ENCODE results near the gene CCNE1.

The CCNE1 gene

DNA sequence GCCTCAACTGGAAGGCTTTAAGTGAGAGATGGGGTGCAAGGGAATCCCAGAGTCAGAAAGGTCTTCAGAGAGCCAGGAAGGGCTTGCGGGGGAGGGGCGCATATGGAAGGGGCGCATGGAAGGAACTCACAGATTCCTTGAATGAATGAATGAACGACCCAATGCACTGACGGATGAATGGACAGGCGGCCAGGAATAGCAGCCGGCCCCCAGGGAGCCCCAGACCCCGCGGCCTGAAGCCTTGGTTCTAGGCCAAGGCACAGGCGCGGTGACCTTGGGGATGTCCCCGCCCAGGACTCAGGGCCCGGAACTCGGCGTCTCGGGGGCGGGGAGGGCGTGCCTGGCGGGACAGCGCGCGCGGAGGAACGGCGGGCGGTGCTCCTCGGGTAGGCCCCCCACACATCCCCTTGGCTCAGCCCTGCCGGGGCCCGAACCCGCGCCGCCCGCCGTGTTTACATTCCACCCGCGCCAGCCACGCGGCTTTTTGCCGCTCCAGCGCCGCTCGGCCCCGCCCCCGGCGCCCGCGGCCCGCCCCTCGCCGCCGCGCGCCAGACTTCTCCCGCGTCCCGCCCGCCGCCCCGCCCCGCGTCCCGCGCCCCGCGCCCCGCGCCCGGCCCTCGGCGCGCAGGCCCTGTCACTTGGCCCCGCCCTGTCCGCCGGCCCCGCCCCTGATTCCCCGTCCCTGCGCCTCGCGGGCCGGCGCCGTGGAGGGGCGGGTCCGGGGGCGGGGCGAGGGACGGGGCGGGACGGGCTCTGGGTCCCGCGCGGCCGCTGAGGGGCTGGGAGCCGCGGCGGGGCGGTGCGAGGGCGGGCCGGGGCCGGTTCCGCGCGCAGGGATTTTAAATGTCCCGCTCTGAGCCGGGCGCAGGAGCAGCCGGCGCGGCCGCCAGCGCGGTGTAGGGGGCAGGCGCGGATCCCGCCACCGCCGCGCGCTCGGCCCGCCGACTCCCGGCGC, at the start of gene CCNE1:
CCNE1 (plus strand) TSS at position 867 of the 955 bp plus-strand sequence. CDS start 565 bp downstream, outside the sequence.
- Mint-ChIP-seq H3K4me1 (peaks cover 13 to 25% of the 10 kb centered on the region in 2 donors), H3K27ac (peak within 1 kb of the TSS; percentile 95), H3K36me3 (peaks cover 2 to 3% of the 10 kb centered on the region in 2 donors), H3K4me3 (peak within 1 kb of the TSS; percentile 89 to 90), H3K27me3 (peaks cover 9 to 13% of the 10 kb centered on the region in 2 donors), H3K9me3 (no peaks in the 10 kb centered on the region)
- peak; percentile 89 to 90 for ATAC-seq (replicated peaks)
- peak; percentile 82 for DNase-seq

DNA sequence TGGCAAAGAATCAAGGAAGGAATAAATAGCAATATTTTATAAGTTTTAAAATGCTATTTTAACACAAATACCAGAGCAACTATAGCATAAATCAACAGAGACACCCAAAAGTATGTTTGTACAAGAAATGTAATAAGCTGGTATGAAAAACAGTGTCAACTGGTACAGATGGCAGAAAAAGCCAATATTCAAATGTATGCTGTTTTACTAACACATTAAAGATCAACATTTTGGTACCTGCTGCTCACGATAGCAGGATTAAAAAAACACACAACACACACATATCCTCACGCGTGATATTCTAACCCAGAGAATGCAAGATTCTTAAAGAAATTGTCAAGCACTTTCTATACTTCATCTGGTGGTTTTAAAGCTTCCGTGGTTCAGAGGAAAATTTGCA, 48.6 kb upstream of the CCNE1 start:
- DNase-seq (no peak), ATAC-seq (replicated peaks) (no peak)
- Mint-ChIP-seq H3K36me3 (no peaks in the 10 kb centered on the region), H3K27me3 (peaks cover 10 to 20% of the 10 kb centered on the region in 2 donors), H3K9me3 (no peaks in the 10 kb centered on the region), H3K27ac (no peak overlapping the region), H3K4me1 (peaks cover 0 to 5% of the 10 kb centered on the region in 2 donors), H3K4me3 (no peak overlapping the region)

DNA sequence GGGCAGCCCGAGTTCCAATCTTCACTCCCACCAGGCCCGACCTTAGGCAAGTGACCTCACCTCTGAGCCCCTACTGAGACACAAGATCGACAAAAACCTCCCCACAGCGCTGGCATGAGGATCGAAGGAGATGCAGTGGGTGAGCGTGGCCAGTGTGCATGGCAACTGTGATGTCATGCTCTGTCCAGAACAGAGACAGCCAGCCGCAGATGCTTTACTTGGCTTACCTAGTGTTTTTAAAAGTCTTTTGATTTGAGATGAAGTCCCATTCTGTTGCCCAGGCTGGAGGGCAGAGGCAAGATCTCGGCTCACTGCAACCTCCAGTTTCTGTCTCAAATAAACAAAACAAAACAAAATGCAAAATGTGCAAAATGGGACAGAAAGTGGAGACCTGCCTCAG, 47.4 kb upstream of the CCNE1 start:
- H3K4me3 Mint-ChIP-seq: no peak overlapping the region
- H3K27ac Mint-ChIP-seq: no peak overlapping the region
- no peaks in the 10 kb centered on the region for H3K9me3 Mint-ChIP-seq
- peaks cover 10 to 28% of the 10 kb centered on the region in 2 donors for H3K27me3 Mint-ChIP-seq
- ATAC-seq (replicated peaks) (no peak), DNase-seq (no peak)
- H3K36me3 Mint-ChIP-seq: no peaks in the 10 kb centered on the region
- peaks cover 0 to 5% of the 10 kb centered on the region in 2 donors for H3K4me1 Mint-ChIP-seq

DNA sequence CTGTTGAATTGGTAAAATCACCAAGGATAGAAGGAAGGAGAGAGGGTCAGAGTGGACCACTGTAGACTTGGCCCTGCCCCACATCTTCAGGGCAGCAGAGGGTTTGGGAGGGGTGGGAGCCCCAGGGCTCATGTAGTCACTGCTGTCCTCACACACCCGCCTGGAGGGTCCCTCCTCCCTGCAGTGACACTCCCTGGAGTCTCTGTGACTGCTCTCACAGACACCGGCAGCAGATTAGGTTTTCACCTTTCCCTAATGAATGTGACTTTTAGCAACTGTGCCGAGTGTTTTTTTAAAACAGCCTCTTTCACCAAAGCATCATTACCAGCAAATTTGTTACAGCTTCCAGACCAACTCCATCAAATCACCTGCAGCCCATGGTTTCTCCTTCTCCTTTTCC, 45.7 kb upstream of the CCNE1 start:
- H3K27ac Mint-ChIP-seq: no peak overlapping the region
- no peaks in the 10 kb centered on the region for H3K4me1 Mint-ChIP-seq
- H3K36me3 Mint-ChIP-seq: no peaks in the 10 kb centered on the region
- peaks cover 8 to 27% of the 10 kb centered on the region in 2 donors for H3K27me3 Mint-ChIP-seq
- H3K9me3 Mint-ChIP-seq: no peaks in the 10 kb centered on the region
- no peak overlapping the region for H3K4me3 Mint-ChIP-seq
- ATAC-seq (replicated peaks): no peak
- no peak for DNase-seq

DNA sequence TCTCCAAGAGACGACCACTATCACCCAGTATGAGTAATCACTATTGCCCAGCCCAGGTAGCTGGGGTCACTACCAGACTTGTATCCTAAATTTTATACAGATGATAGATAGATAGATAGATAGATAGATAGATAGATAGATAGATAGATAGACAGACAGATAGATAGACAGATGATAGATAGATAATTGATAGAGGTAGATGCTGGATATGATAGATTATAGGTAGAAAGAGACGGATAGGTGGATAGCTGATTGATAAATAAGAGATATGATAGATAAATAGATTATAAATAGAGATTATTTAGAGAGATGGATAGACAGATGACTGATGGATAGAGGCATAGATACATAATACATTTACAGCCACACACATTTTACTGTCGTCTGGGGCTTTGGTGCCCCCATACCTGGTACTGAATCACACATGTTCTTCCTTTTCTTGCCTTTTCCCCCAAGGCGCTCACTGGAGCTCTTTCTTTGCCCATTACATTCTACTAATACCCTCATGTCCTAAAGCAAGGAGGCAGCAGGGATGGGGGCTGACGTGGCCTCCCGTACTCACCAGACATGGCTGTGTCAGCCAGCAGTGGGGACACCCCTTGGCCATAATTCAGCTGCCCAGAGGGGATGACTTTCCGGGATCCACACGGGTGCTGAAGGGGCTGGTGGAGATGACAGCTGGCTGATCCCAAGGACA, 44.6 kb upstream of the CCNE1 start:
- H3K36me3 Mint-ChIP-seq: no peaks in the 10 kb centered on the region
- ATAC-seq (replicated peaks) (no peak), DNase-seq (no peak)
- H3K27ac Mint-ChIP-seq: no peak overlapping the region
- H3K27me3 Mint-ChIP-seq: peaks cover 4 to 16% of the 10 kb centered on the region in 2 donors
- no peak overlapping the region for H3K4me3 Mint-ChIP-seq
- peaks cover 0 to 5% of the 10 kb centered on the region in 2 donors for H3K4me1 Mint-ChIP-seq
- H3K9me3 Mint-ChIP-seq: no peaks in the 10 kb centered on the region

DNA sequence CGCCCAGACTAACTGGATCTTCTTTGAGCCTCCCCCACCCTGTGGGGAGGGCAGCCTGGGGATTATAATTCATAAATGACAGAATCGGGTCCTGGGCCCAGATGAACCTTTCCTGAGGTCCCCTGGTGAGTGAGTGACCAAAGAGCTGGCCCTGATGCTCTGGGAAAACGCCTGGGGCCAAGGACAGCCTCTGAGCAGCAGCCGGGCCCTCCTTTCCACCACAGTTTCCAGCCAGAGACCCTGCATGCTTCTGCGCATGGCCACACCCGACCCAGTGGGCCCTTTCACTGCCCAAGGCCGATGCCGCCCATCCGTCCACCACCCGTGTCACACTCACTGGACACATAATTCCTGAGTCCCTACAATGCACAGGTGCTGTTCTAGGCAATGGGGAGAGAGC, 43.6 kb upstream of the CCNE1 start:
- Mint-ChIP-seq H3K9me3 (no peaks in the 10 kb centered on the region), H3K4me3 (no peak overlapping the region), H3K36me3 (no peaks in the 10 kb centered on the region), H3K27ac (no peak overlapping the region), H3K4me1 (peaks cover 0 to 5% of the 10 kb centered on the region in 2 donors), H3K27me3 (peaks cover 4 to 15% of the 10 kb centered on the region in 2 donors)
- no peak for DNase-seq
- ATAC-seq (replicated peaks): no peak

DNA sequence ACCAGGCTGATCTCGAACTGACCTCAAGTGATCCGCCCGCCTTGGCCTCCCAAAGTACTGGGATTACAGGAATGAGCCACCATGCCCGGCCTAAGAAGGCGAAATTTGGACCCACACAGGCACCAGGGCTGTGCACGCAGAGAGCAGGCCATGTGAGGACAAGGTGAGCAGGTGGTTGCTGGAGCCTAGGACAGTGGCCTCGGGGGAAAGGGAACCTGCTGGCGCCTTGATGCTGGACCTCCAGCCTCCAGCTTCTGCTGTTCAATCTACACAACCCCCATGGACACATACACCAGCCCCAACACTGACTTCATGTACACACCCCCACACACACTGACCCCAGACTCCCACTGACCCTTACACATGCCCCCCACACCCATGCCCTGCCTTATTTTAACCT, 41.8 kb upstream of the CCNE1 start:
- Mint-ChIP-seq H3K4me3 (no peak overlapping the region), H3K27ac (no peak overlapping the region), H3K4me1 (peaks cover 0 to 5% of the 10 kb centered on the region in 2 donors), H3K9me3 (no peaks in the 10 kb centered on the region), H3K36me3 (no peaks in the 10 kb centered on the region), H3K27me3 (peaks cover 0 to 21% of the 10 kb centered on the region in 2 donors)
- no peak for DNase-seq
- no peak for ATAC-seq (replicated peaks)

DNA sequence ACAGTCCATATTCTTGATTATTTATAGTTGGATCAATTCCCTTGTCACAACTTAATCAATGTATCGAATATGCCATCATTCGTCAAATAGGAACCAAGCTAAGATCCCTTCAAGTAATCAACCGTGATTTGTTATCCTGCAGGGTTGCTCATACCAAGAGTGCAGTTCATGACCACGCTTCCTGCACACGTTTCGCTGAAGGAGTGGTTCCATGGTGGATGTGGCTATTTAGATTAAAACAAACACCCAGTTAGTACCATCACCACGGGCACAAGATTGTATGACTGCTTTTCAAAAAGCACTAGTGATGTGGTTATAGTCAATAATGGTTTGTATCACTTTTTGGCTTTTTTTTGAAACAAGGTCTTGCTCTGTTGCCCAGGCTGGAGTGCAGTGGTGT, 41.1 kb upstream of the CCNE1 start:
- Mint-ChIP-seq H3K27me3 (peaks cover 0 to 21% of the 10 kb centered on the region in 2 donors), H3K27ac (no peak overlapping the region), H3K4me1 (peaks cover 0 to 5% of the 10 kb centered on the region in 2 donors), H3K4me3 (no peak overlapping the region), H3K9me3 (no peaks in the 10 kb centered on the region), H3K36me3 (no peaks in the 10 kb centered on the region)
- no peak for ATAC-seq (replicated peaks)
- no peak for DNase-seq

DNA sequence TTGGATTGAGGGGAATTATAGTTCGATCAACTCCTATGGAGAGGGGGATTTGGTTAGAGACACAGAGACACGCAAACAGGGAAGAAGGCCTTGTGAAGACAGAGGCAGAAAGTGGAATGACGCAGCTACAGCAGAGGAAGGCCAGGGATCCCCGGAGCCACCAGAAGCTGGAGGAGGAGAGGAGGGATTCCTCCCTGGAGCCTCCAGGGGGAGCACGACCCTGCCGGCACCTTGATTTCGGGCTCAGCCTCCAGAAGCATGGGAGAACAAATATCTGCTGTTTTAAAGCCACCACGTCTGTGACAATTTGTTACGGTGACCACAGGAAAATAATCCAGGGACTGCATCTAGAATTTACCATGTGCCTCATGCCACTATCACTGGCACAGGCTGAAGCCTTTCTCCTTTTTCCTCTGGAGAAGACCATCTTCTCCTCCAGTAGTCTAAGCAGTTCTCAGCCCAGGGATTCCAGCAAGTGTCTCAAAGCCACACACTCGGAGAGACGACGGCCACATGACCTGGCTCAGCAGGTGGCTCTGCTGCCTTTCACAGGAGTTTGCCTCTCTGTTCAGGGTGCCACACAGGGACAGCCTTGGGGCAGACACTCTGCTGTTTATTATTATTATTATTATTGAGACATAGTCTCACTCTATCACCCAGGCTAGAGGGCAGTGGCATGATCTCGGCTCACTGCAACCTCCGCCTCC, 39.9 kb upstream of the CCNE1 start:
- Mint-ChIP-seq H3K4me1 (peaks cover 0 to 5% of the 10 kb centered on the region in 2 donors), H3K27me3 (peaks cover 0 to 23% of the 10 kb centered on the region in 2 donors), H3K36me3 (no peaks in the 10 kb centered on the region), H3K9me3 (no peaks in the 10 kb centered on the region), H3K4me3 (no peak overlapping the region), H3K27ac (no peak overlapping the region)
- no peak for DNase-seq
- ATAC-seq (replicated peaks): no peak

DNA sequence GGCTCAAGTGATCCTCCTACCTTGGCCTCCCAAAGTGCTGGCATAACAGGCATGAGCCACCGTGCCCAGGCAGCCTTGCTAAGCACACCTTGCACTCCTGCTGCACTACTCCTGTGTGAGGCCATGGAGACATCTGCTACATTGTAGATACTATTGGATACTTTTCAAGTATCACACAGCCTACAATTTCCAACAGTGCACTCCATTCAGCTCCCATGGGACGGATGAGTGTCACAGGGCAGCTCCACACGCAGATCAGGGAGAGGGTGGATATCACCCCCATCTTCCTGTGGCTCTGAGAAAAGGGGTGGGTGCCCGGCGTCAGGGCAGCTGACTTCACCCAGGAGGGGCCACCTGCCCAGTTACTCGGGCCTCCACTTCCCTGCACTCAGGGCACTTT, 39.1 kb upstream of the CCNE1 start:
- Mint-ChIP-seq H3K27ac (no peak overlapping the region), H3K4me3 (no peak overlapping the region), H3K4me1 (peaks cover 0 to 5% of the 10 kb centered on the region in 2 donors), H3K36me3 (no peaks in the 10 kb centered on the region), H3K27me3 (peaks cover 0 to 23% of the 10 kb centered on the region in 2 donors), H3K9me3 (no peaks in the 10 kb centered on the region)
- DNase-seq: no peak
- ATAC-seq (replicated peaks): no peak

DNA sequence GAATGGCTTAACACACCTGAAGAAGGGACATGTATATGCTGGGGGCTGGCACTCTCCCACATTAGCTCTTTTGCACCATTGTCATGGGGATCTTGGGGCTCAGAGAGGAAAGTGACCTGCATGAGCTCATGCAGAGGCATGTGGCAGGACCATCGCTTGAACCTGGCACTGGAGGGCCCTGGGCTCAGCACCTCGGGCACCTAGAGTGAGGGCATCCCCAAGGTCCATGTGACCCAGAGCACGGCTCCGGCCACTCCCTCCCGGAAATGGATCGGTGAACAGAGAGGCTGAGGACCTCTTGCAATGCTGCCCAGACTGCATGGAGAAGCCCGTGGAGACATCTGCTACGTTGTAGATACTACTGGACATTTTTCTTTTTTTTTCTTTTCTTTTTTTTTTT, 38.6 kb upstream of the CCNE1 start:
- no peaks in the 10 kb centered on the region for H3K36me3 Mint-ChIP-seq
- H3K27ac Mint-ChIP-seq: no peak overlapping the region
- DNase-seq (no peak), ATAC-seq (replicated peaks) (no peak)
- peaks cover 0 to 5% of the 10 kb centered on the region in 2 donors for H3K4me1 Mint-ChIP-seq
- H3K27me3 Mint-ChIP-seq: peaks cover 0 to 23% of the 10 kb centered on the region in 2 donors
- no peak overlapping the region for H3K4me3 Mint-ChIP-seq
- no peaks in the 10 kb centered on the region for H3K9me3 Mint-ChIP-seq

DNA sequence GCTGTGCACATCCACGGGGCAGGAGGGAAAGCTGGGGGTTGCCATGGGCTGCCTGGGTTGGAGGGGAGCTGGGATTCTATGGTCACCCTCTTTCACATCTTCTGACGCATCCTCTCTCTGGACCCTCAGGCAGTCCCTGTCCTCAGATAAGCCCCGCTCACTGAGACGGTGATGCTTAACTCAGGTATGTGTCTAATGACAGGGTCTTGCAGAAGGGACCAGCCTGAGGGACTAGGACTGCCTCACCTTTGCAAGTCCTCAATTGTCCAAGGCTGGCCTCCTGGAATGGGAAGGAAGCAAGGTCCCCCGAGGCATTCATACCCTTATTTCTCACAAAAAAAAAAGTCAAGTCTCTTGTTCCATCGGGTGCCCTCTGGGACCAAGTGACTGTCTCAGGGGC, 37.7 kb upstream of the CCNE1 start:
- no peak for ATAC-seq (replicated peaks)
- H3K4me1 Mint-ChIP-seq: peaks cover 0 to 5% of the 10 kb centered on the region in 2 donors
- H3K4me3 Mint-ChIP-seq: no peak overlapping the region
- H3K27ac Mint-ChIP-seq: no peak overlapping the region
- peaks cover 2 to 15% of the 10 kb centered on the region in 2 donors for H3K27me3 Mint-ChIP-seq
- no peaks in the 10 kb centered on the region for H3K9me3 Mint-ChIP-seq
- DNase-seq: no peak
- no peaks in the 10 kb centered on the region for H3K36me3 Mint-ChIP-seq

DNA sequence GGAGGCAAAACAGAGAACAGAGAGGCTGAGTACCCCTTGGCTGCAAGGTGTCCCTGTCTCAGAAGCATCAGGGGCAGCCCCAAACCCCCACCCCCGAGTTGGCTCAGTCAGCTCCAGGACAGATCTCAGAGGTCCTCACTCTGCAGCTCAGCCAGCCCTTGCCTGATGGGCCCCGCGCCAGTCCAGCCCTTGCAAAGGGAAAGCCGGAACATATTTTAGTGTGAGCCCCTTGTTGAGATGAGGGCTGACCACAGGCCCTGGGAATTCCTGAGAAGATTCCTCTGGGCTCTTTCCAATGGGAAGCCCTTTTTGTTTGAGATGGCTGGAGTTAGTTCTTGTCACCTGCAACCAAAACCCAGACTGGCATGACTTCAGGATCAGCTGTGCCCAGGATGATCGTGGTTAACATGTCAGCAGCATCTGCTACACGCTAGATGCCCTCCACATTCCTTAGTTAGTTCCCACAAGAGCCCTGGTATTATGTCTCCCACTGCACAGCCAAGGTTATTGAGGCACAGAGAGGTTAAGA, 33.9 kb upstream of the CCNE1 start:
- Mint-ChIP-seq H3K27me3 (peaks cover 3 to 23% of the 10 kb centered on the region in 2 donors), H3K4me1 (no peaks in the 10 kb centered on the region), H3K27ac (no peak overlapping the region), H3K9me3 (no peaks in the 10 kb centered on the region), H3K36me3 (no peaks in the 10 kb centered on the region), H3K4me3 (no peak overlapping the region)
- ATAC-seq (replicated peaks) (no peak), DNase-seq (no peak)

DNA sequence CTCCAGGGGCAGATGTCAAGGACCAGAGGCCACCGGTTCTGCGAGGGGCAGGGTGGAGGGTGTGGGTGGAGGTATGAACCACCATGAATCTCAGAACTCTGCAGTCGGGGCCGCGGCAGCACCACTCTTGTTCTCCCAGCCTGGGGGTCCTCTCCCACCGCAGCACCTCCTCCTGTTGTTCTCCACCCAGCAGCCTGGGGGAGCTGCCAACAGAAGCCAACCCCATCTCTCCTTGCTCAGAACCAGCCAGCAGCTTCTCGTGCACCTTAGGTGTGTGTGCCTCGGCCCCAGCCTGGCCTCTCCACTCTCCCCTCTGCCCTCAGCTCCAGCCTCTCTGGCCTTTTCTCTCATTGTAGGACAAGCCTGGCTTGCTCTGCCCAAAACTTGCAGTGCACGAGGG, 31.9 kb upstream of the CCNE1 start:
- Mint-ChIP-seq H3K27me3 (peaks cover 3 to 16% of the 10 kb centered on the region in 2 donors), H3K36me3 (no peaks in the 10 kb centered on the region), H3K4me1 (no peaks in the 10 kb centered on the region), H3K27ac (no peak overlapping the region), H3K9me3 (no peaks in the 10 kb centered on the region), H3K4me3 (no peak overlapping the region)
- ATAC-seq (replicated peaks) (no peak), DNase-seq (no peak)
